Tibial nerve (tissue), 4 donors: ENCODE measurements around the gene TIMM21. TPM values are rescaled to one million over a fixed set of nuclear protein-coding genes. Genes with fewer than 3 reads are reported as not detected.

Experiments
- DNase-seq, 2 donors: peaks; one replicate each; pipeline ENCODE4 v3.0.0-alpha.2; 2019; ENCODE audit warnings: low spot score in 2 of 2
- H3K27ac ChIP-seq, 4 donors: fragments of 200-600 bp; sonication (generic) in 3 of 4; one replicate each; pipeline ENCODE4 v1.5.1; 2017 to 2019; ENCODE audit warnings: mild to moderate bottlenecking in 1 of 4
- H3K27me3 ChIP-seq, 2 donors: fragments of 200-600 bp; sonication (generic) in 1 of 2; one replicate each; pipeline versions ENCODE4 v1.5.1 to v1.6.0; 2017 to 2019
- H3K36me3 ChIP-seq, 3 donors: fragments of 200-600 bp; sonication (generic); one replicate each; pipeline ENCODE4 v1.5.1; 2018 to 2019
- H3K4me1 ChIP-seq, 4 donors: fragments of 200-600 bp; sonication (generic) in 3 of 4; one replicate each; pipeline ENCODE4 v1.5.1; 2017 to 2019
- H3K4me3 ChIP-seq, 4 donors: fragments of 200-600 bp; sonication (generic) in 3 of 4; one replicate each; pipeline ENCODE4 v1.5.1; 2017 to 2019; ENCODE audit warnings: mild to moderate bottlenecking in 1 of 4, moderate library complexity in 1 of 4
- H3K9me3 ChIP-seq, 4 donors: fragments of 200-600 bp; sonication (generic) in 3 of 4; one replicate each; pipeline ENCODE4 v1.5.1; 2017 to 2019
- EP300 ChIP-seq, 2 donors: sonication (generic); formaldehyde crosslinking; IDR thresholded peaks; one replicate each; pipeline ENCODE4 v1.6.1; 2017; ENCODE audit warnings: antibody characterized with exemption in 2 of 2, mild to moderate bottlenecking in 1 of 2
- POLR2A ChIP-seq, 2 donors: fragments of 450-650 bp; IDR thresholded peaks; one replicate each; pipeline ENCODE4 v1.6.1; 2017; ENCODE audit warnings: antibody characterized with exemption in 2 of 2, mild to moderate bottlenecking in 2 of 2, moderate library complexity in 2 of 2
- WGBS, 2 donors: methylation state at CpG; one replicate each; pipeline ENCODE4 v1.1.5; 2018; 5-methylcytosine and 5-hydroxymethylcytosine counted together
- total RNA-seq, 4 donors: library from RNA; depleted of rRNA; stranded (reverse); fragments of >200 nt; gene quantifications; one replicate each; pipeline ENCODE4 v1.1.0, GENCODE V29; 2016
- TF ChIP-seq, protein P1 (sequence below), 5 experiments: fragments of 200-600 bp in 3 of 5; fragments of 450-650 bp in 2 of 5; sonication (generic) in 3 of 5; IDR thresholded peaks; one replicate each; pipeline ENCODE4 v1.5.1; 2016 to 2019; ENCODE audit warnings: antibody characterized with exemption in 5 of 5, mild to moderate bottlenecking in 3 of 5, moderate library complexity in 2 of 5

The TIMM21 gene, protein sequence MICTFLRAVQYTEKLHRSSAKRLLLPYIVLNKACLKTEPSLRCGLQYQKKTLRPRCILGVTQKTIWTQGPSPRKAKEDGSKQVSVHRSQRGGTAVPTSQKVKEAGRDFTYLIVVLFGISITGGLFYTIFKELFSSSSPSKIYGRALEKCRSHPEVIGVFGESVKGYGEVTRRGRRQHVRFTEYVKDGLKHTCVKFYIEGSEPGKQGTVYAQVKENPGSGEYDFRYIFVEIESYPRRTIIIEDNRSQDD
- 10 to 100 TPM; 28.0 to 58.3 (median 33.6) TPM for total RNA-seq

DNA sequence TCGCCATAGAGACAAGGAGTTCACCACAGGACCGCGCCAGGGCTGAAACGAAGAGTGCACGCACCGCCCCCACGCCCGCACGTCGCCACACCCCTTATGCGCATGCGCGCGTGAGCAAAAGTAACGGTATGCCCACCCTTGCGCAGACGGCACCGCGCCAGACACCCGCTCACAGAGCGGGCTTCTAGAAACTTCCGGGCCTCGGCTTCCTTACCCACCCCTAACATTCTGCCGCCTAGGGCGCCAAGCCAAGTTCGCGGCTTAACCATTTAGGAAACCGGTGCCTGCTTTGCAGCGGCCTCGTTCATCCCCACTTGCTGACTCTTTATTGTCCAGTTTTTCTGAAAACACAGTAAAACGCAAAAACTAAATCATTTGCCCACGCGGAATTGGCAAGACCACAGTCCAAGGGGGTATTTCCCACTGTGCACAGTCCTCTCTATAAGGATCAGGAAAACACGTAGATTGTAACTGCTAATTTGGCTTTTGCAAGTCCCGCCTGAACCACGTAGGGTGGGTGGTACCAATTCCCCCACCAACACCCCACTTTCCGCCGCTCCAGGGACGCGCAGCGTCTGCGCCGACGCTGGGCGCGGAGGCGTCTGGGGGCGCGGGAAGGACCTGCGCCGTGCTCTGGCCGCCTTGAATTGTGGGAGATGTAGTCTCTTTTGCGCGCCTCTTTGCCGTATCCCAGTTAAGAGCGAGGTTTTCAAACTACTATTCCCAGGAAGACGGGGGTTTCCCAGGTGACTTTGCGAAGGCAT lies at the start of gene TIMM21, which contains the start of gene FBXO15:
Gene TIMM21 (plus strand): TSS at position 745 of the 764 bp plus-strand sequence. CDS start 286 bp downstream, outside the sequence.
Gene FBXO15 (minus strand): TSS at position 56 of the 764 bp plus-strand sequence. CDS start 49 bp downstream, at position 7.
- H3K4me1 ChIP-seq, result peaks cover 0 to 50% (median 15%) of the 10 kb centered on the region in 4 donors

DNA sequence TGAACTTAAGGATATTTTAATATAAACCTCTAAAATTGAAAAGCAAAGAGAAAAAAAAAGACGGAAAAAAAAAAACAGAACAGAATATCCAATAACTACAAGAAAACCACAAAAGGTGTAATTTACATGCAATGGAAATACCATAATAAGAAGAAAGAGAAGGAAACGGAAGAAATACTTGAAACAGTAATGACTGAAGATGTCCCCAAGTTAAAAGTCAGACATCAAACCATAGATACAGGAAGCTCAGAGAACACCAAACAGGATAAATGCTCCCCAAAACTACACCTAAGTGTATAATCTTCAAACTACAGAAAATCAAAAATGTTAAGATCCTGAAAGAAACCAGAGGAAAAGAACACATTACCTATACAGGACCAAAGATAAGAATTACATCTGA lies 39.9 kb upstream of the TIMM21 start:
- TF ChIP-seq EP300 (IDR thresholded peaks at IDR 0.05), result no peak
- TF ChIP-seq POLR2A (IDR thresholded peaks at IDR 0.05), result no peak
- TF ChIP-seq, protein P1, sequence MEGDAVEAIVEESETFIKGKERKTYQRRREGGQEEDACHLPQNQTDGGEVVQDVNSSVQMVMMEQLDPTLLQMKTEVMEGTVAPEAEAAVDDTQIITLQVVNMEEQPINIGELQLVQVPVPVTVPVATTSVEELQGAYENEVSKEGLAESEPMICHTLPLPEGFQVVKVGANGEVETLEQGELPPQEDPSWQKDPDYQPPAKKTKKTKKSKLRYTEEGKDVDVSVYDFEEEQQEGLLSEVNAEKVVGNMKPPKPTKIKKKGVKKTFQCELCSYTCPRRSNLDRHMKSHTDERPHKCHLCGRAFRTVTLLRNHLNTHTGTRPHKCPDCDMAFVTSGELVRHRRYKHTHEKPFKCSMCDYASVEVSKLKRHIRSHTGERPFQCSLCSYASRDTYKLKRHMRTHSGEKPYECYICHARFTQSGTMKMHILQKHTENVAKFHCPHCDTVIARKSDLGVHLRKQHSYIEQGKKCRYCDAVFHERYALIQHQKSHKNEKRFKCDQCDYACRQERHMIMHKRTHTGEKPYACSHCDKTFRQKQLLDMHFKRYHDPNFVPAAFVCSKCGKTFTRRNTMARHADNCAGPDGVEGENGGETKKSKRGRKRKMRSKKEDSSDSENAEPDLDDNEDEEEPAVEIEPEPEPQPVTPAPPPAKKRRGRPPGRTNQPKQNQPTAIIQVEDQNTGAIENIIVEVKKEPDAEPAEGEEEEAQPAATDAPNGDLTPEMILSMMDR (IDR thresholded peaks at IDR 0.05), result no peak
- WGBS, 2 donors, result 88 to 95% methylated on average over 2 of the region's 2 CpGs
- Histone ChIP-seq H3K4me1 (no peaks in the 10 kb centered on the region), H3K27me3 (no peaks in the 10 kb centered on the region), H3K36me3 (peaks cover 0 to 8% (median 0%) of the 10 kb centered on the region in 3 donors), H3K9me3 (peaks cover 0 to 43% (median 0%) of the 10 kb centered on the region in 4 donors), H3K27ac (no peak overlapping the region), H3K4me3 (no peak overlapping the region)
- no peak for DNase-seq

More for the DNA sequence above, at the start of gene TIMM21, which contains the start of gene FBXO15:
- 1% methylated on average over 42 to 45 of the region's 58 CpGs for WGBS, 2 donors
- Histone ChIP-seq H3K27me3 (no peaks in the 10 kb centered on the region), H3K9me3 (no peaks in the 10 kb centered on the region), H3K36me3 (peaks cover 0 to 20% (median 0%) of the 10 kb centered on the region in 3 donors), H3K4me3 (peak within 1 kb of the TSS; percentile 50 to 97 (median 92)), H3K27ac (peak within 1 kb of the TSS; percentile 85 to 98 (median 93))
- peak; percentile 60 to 97 for TF ChIP-seq EP300 (IDR thresholded peaks at IDR 0.05)
- TF ChIP-seq, protein P1 (IDR thresholded peaks at IDR 0.05), result no peak
- peak; percentile 58 to 77 for TF ChIP-seq POLR2A (IDR thresholded peaks at IDR 0.05)
- DNase-seq, result peak; percentile 91 to 92

DNA sequence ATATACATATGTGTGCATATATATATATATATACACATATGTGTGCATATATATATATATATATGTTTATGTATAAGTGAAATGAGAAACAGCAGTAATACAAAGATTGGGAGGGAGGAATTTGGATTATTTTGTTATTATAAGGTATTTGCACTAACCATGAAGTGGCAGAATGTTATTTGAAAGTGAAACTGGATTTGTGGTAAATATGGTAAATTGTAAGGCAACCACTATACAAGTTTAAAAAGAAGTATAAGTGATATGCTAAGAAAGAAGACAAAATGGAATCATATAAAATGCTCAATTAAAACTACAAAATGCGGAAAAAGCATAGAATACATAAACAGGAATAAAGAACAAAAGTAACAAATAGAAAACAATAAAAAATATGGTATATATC lies 38.2 kb upstream of the TIMM21 start:
- DNase-seq, result no peak

DNA sequence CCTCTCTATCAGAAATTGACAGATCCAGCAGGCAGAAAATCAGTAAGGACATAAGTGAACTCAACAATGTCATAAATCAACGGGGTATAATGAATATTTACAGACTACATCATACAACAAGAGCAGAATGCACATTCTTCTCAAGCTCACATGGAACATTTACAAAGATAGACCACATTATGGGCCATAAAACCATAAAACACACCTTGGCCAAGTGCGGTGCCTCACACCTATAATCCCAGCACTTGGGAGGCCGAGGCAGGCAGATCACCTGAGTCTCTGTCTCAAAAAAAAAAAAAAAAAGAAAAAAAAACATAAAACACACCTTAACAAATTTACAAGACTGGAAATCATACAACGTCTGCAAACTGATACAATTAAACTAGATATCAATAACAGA lies 37.3 kb upstream of the TIMM21 start:
- DNase-seq, result no peak
- H3K27ac ChIP-seq, result no peak overlapping the region
- no peaks in the 10 kb centered on the region for H3K27me3 ChIP-seq
- no peaks in the 10 kb centered on the region for H3K4me1 ChIP-seq
- H3K9me3 ChIP-seq, result peaks cover 0 to 33% (median 0%) of the 10 kb centered on the region in 4 donors
- H3K4me3 ChIP-seq, result no peak overlapping the region
- WGBS, 2 donors, result 81 to 90% methylated on average over 4 of the region's 4 CpGs
- H3K36me3 ChIP-seq, result peaks cover 0 to 8% (median 0%) of the 10 kb centered on the region in 3 donors
- TF ChIP-seq EP300 (IDR thresholded peaks at IDR 0.05) (no peak), POLR2A (IDR thresholded peaks at IDR 0.05) (no peak)
- TF ChIP-seq, protein P1 (IDR thresholded peaks at IDR 0.05), result no peak

More for the DNA sequence above, 38.2 kb upstream of the TIMM21 start:
- Histone ChIP-seq H3K4me1 (no peaks in the 10 kb centered on the region), H3K36me3 (peaks cover 0 to 8% (median 0%) of the 10 kb centered on the region in 3 donors), H3K27me3 (no peaks in the 10 kb centered on the region), H3K27ac (no peak overlapping the region), H3K9me3 (peaks cover 0 to 33% (median 0%) of the 10 kb centered on the region in 4 donors), H3K4me3 (no peak overlapping the region)
- no peak for TF ChIP-seq EP300 (IDR thresholded peaks at IDR 0.05)
- TF ChIP-seq, protein P1 (IDR thresholded peaks at IDR 0.05), result no peak
- WGBS, 2 donors, result 87 to 96% methylated on average over 1 of the region's 1 CpG

DNA sequence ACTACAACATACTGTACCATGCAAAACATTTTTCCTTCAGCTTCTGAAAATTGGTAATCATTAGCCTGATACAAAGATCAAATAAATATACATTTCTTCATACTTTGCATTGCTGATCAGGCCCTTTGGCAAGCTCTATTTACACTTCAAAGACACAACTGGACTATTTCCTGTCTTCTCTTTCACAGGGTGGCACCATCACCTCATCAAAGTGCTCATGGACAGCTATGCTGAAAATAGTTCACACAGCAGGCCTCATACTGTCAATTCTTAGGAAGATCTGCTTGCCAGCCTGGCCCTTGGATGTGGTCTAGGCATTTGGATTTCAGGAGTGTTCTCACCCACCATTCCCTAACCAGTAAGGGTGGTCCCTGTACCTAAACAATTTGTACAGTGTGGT lies 34.6 kb upstream of the TIMM21 start:
- TF ChIP-seq EP300 (IDR thresholded peaks at IDR 0.05), result no peak
- TF ChIP-seq, protein P1 (IDR thresholded peaks at IDR 0.05), result no peak
- TF ChIP-seq POLR2A (IDR thresholded peaks at IDR 0.05), result no peak
- Histone ChIP-seq H3K36me3 (no peaks in the 10 kb centered on the region), H3K4me3 (no peak overlapping the region), H3K27ac (no peak overlapping the region), H3K9me3 (peaks cover 0 to 21% (median 0%) of the 10 kb centered on the region in 4 donors), H3K27me3 (no peaks in the 10 kb centered on the region), H3K4me1 (no peaks in the 10 kb centered on the region)
- no peak for DNase-seq
